GM04503 (cell line): ENCODE measurements around the gene TBC1D8.

Experiments
- DNase-seq: peaks from one replicate; pipeline ENCODE4 v3.0.0-alpha.2; 2012; ENCODE audit warnings: low read depth

TBC1D8 gene

GRCh38 chr2:101135412-101136296 is 15.5 kb downstream of the TBC1D8 start:
- no peak for DNase-seq

- DNase-seq, result no peak
Observed at GRCh38 chr2:101133492-101134100, 17.6 kb downstream of the TBC1D8 start.

- DNase-seq, result no peak
Observed at GRCh38 chr2:101132202-101132601, 19.0 kb downstream of the TBC1D8 start.

- DNase-seq, result no peak
Observed at GRCh38 chr2:101130081-101130480, 21.1 kb downstream of the TBC1D8 start.

GRCh38 chr2:101127319-101128056 is 23.7 kb downstream of the TBC1D8 start:
- no peak for DNase-seq

- no peak for DNase-seq
Observed at GRCh38 chr2:101125808-101126207, 25.4 kb downstream of the TBC1D8 start.

- DNase-seq, result no peak
Observed at GRCh38 chr2:101125374-101125773, 25.8 kb downstream of the TBC1D8 start.

GRCh38 chr2:101124643-101125366 is 26.4 kb downstream of the TBC1D8 start:
- DNase-seq, result peak; percentile 97

GRCh38 chr2:101123795-101124471 is 27.2 kb downstream of the TBC1D8 start:
- no peak for DNase-seq

GRCh38 chr2:101121174-101121573 is 30.0 kb downstream of the TBC1D8 start:
- DNase-seq, result no peak

- peak; percentile 30 for DNase-seq
Observed at GRCh38 chr2:101120124-101120996, 30.8 kb downstream of the TBC1D8 start.

GRCh38 chr2:101119431-101119830 is 31.8 kb downstream of the TBC1D8 start:
- DNase-seq, result peak; percentile 28

GRCh38 chr2:101116841-101117552 is 34.2 kb downstream of the TBC1D8 start:
- no peak for DNase-seq

- DNase-seq, result no peak
Observed at GRCh38 chr2:101116348-101116747, 34.8 kb downstream of the TBC1D8 start.

GRCh38 chr2:101115664-101116063 is 35.5 kb downstream of the TBC1D8 start:
- DNase-seq, result no peak

- no peak for DNase-seq
Observed at GRCh38 chr2:101114815-101115214, 36.4 kb downstream of the TBC1D8 start.

- DNase-seq, result no peak
Observed at GRCh38 chr2:101114268-101114783, 36.9 kb downstream of the TBC1D8 start.

GRCh38 chr2:101113441-101114267 is 37.5 kb downstream of the TBC1D8 start:
- DNase-seq, result peak; percentile 83

GRCh38 chr2:101112772-101113157 is 38.4 kb downstream of the TBC1D8 start:
- no peak for DNase-seq
